Right ventricle myocardium superior (tissue), 1 donor: ENCODE results near the gene IL20. TPM values are rescaled to one million over a fixed set of nuclear protein-coding genes. Genes with fewer than 3 reads are reported as not detected.

ENCODE experiments used
- ATAC-seq: fragments of 200-7000 bp; cut with Tn5 transposase; one replicate; pipeline ENCODE4 v1.9.1; 2020; ENCODE audit warnings: mild to moderate bottlenecking; ENCODE audit not compliant: poor library complexity
- DNase-seq: peaks from one replicate; pipeline ENCODE4 v3.0.0-alpha.2; 2020
- intact Hi-C: fragments of 100-400 bp; cut with DNase I; formaldehyde crosslinking; loops from one replicate; pipeline ENCODE4 v1.11.2; 2022
- total RNA-seq: library from RNA; stranded (reverse); fragmentation: NEBNext Ultra II Directional; extraction: Animal tissue kit (Norgen Biotek cat#: 25700); gene quantifications from one replicate; pipeline ENCODE4 v1.2.1, GENCODE V29; 2021
- donor health status: DM: no; HTN: yes; CAD: no; lungs with severe emphysema.

IL20 gene
- total RNA-seq, 1 donor from 2014 or later = not detected

DNA sequence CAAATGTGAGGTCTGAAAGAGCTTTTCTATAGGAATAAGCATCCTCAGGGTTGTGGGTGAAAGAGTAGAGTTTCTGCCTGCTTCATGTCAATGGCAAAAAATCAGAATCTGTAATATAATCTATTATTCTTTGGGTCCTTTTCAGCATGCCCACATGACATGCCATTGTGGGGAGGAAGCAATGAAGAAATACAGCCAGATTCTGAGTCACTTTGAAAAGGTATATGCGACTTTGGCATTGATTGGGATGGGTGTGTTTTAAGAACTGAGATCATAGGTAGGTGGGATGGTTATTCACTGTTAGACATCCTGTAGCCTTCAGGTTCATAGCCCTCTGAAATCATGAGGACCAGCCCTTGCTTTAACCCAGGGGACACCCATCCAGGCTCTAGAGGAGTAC is 1.8 kb downstream of the IL20 start:
- no peak for DNase-seq
- intact Hi-C loops = loop anchor here (5.0 kb wide), 1 partner anchor 45 kb away; no protein-coding TSS in a partner anchor
- no peak for ATAC-seq

DNA sequence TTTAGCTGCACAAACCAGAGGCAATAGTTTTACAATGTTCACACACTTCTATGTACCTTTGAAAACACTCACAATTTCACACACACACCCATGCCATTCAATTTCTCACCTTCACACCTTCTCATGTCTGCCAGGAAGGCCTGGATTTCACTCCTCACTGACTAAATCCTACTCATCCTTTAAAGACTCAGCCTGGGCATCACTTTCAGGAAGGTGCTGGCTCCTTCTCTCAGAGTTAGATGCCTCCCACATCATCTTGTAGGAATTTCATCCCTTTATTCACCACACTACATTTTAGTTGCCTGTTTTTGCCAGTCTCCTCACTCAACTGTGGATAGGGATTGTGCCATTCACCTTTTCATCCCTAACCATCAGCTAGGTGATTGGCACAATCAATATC is 2.3 kb downstream of the IL20 start:
- ATAC-seq (no peak), DNase-seq (no peak)
- intact Hi-C loops = loop anchor here (5.0 kb wide), 1 partner anchor 45 kb away; no protein-coding TSS in a partner anchor

DNA sequence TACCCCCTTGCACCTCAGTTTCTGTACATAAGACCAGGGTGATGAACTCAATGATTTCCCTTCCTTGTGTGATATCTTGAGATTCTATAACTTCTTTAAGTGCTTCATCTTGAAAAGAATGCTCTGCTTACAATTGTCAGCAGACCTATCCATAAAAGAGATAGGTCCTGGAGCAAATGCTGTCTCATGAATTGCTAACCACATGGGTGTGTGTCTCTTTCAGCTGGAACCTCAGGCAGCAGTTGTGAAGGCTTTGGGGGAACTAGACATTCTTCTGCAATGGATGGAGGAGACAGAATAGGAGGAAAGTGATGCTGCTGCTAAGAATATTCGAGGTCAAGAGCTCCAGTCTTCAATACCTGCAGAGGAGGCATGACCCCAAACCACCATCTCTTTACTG is 2.8 kb downstream of the IL20 start:
- ATAC-seq (no peak), DNase-seq (no peak)
- intact Hi-C loops = loop anchor here (5.0 kb wide), 1 partner anchor 44 kb away; no protein-coding TSS in a partner anchor

DNA sequence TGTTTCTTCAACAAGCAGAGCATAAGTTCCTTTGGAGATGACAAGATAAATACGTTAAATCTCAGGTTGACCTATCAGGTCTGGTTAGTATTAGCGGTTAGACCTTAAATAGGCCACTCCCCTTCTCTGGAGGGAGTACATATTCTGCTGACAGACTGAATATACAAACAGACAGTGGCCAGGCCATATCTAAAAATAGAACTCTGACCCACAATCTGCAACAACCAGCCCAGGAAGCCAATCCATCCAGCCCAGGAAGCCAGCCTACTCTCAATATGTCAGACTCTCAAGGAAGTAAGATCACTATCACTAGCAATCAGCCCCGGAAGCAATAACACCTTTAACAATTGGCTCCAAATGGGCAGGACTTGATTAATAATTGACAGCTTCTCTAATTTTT is 6.7 kb downstream of the IL20 start:
- peak; percentile 87 for ATAC-seq

DNA sequence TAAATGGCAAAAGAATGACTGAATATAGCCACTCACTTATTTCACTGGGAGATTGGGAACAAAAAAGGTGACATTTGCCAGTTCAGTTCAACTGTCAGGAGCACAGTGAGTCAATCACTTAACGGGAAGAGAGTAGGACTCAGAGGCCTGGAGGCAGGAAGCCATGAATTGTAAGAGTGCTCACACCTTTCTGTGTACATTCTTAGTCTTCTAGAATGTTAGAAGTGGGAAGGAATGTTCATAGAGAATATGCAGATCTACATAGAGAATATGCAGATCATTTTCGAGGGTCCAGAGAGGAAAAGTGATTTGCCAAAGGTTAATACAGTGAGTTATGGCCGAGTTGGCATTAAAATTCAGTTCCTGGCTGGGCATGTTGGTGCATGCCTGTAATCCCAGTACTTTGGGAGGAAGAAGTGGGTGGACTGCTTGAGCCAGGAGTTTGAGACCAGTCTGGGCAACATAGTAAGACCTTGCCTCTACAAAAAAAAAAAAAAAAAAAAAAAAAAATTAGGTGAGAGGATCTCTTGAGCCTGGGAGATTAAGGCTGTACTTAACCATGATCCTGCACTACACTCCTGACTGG is 8.3 kb downstream of the IL20 start:
- DNase-seq = no peak
- intact Hi-C loops = no loop called here
- no peak for ATAC-seq

More for the DNA sequence above, 6.7 kb downstream of the IL20 start:
- intact Hi-C loops = no loop called here
- DNase-seq = no peak

DNA sequence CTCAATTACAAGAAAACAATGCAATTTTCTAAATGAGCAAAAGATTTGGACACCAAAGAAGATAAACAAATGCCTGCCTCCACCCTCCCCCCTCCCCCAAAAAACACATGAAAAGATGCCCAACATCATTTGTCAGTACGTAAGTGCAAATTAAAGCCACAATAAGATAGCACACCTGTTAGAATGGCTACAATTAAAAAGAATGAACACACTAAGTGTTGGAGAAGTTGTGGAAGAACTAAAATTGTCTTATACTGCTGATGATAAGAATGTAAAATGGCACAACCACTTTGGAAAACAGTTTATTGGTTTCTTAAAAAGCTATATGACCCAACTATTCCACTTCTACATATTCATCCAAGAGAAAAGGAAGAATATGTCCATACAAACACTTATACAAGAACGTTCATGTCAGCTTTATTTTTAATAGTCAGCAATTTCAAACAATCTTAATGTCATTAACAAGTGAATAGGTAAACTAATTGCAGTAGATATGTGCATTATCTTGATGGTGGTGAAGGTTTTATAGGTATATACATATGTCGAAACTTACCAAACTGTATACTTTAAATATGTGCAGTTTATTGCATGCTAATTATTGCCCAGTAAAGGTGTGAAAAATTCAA is 10.4 kb downstream of the IL20 start:
- intact Hi-C loops = no loop called here
- ATAC-seq (no peak), DNase-seq (no peak)

DNA sequence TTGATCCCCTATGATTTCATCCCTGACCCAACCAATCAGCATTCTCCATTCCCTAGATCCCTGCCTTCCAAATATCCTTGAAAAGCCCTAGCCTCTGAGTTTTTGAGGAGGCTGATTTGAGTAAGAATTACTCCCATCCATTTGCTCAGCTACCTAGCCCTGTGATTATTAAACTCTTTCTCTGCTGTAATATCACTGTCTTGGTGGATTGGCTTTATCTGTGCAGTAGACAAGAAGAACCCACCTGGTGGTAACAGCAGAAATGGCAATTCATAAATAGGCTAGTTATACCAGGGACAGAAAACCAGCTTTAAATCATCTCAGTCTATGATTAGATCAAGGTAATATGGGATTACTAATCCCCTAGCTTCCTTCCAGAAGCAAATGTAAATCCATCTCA is 13.0 kb downstream of the IL20 start:
- DNase-seq (no peak), ATAC-seq (no peak)
- intact Hi-C loops = no loop called here

DNA sequence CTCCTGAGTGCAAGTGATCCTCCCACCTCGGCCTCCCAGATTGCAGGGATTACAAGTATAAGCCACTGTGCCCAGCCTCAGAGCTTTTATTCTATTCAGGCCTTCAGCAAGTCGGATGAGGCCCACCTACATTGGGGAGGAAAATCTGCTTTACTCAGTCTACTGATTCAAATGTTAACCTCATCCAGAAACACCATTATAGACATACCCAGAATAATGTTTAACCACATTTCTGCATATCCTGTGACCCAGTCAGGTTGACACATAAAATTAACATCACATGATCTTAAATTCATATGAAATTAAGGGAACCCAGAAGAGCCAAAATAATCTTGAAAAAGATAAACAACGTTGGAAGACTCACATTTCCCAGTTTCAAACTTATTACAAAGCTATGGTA is 14.9 kb downstream of the IL20 start:
- intact Hi-C loops = no loop called here
- DNase-seq = no peak
- no peak for ATAC-seq

DNA sequence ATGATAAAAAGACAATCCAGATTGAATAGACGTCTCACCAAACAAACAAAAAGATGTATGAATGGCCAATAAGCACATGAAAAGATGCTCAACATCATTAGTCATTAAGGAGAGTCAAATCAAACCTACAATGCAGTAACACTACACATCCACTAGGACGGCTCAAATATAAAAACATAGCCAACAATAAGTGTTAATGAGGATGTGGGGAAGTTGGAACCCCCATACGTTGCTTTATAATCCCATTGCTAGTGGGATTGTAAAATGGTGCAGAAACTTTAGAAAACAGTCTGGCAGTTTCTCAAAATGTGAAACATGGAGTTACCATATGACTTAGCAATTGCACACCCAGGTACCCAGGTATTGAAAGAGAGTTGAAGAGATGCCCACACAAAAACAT is 17.1 kb downstream of the IL20 start:
- no peak for ATAC-seq
- intact Hi-C loops = no loop called here
- DNase-seq = no peak

DNA sequence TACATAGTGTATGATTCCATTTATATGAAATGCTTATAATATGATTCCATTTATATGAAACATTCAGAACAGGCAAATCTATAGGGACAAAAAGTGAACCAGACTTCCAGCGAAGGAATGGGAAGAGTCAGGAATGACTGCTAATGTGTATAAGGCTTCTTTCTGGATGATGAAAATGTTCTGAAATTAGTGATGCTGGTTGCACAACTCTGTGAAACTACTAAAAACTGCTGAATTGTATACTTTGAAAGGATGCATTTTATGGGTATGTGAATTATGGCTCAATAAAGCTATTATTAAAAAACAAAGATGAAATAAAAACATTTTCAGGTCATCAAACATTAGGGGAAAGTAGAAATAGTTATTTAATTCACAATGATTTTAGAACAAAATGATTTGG is 17.7 kb downstream of the IL20 start:
- intact Hi-C loops = no loop called here
- DNase-seq (no peak), ATAC-seq (no peak)

DNA sequence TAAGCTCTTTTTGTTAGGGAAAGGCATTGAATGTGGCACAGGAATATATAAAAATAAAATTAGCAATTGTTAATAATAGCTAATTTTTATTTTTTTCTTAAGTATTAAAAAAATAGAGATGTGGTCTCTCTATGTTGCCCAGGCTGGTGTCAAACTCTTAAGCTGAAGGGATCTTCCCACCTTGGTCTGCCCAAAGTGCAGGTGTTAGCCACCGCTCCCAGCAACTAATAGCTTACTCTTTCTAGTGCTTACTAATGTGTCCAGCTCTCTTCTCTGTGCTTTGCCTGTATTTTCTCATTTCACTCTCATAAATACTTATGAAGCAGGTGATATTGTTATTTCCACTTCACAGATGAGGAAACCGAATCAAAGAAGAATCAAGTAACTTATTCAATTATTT is 18.5 kb downstream of the IL20 start:
- DNase-seq (no peak), ATAC-seq (no peak)
- intact Hi-C loops = no loop called here

DNA sequence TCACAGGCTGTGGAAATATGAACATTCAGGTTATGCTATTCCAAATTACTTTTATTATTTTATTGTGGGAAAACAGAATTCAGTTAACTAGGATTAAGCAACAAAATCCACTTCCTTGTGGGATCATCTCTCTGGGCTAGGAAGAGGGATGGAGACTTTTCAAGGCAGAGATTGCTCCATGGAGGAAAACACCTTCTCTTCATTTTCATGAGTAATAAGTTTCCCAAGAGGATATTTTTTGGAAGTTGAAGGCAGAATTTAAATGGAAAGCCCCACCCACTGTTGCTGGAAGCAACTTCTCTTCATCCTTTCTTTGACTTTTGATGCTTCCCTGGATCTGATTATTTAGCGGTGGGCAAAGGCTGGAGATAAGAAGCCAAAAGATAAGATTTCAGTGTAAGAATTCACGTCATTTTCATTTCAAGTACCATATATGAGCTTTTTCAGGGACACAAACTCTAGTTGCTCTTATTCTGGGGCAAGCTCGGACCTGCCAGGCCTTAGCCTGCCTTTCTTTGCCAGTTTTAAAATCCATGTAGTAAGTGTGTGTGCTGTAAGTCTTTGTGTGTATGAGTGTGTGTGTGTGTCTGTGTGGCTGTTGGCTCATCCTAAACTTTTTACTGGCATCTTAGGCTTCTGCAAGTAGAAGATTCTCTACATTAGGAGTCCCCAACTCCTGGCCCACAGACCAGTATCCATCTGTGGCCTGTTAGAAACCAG is 20.1 kb downstream of the IL20 start:
- intact Hi-C loops = no loop called here
- DNase-seq = no peak
- no peak for ATAC-seq

DNA sequence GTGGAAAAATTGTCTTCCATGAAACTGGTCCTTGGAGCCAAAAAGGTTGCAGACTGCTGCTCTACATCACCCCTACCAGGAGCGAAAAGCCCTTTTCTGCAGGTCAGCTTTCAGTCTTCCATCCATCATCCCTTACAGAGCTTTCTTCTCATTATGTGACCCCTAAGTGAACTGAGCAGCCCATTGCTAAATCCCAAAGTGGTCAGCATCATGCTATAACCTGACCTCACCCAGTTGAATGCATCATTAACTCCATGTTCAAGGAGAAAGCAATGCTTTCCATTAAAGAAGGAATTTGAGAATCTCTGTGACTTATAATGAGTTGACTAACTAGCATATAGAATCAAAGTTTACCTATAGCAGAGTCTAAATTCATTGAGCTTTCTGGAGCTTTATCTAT is 21.4 kb downstream of the IL20 start:
- ATAC-seq (no peak), DNase-seq (no peak)
- intact Hi-C loops = no loop called here

DNA sequence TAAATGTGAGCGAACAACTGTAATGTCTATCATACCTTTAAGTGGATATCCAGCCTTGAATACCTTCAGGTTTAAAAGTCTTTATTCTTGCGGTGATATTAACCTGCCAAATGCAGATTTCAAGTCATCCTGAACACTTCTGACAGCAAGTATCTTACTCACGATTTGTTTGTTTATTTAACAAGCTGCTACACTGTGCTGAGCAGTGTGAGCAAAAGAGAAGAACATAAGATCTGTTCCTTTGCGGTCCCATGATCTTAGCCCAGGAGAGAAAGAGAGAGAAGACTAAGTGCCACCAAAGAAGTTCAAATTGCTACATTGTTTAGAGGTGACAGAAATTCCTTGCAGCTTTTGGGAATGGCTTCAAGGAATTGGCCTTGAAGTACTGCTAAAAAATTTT is 22.3 kb downstream of the IL20 start:
- intact Hi-C loops = no loop called here
- ATAC-seq (no peak), DNase-seq (no peak)

DNA sequence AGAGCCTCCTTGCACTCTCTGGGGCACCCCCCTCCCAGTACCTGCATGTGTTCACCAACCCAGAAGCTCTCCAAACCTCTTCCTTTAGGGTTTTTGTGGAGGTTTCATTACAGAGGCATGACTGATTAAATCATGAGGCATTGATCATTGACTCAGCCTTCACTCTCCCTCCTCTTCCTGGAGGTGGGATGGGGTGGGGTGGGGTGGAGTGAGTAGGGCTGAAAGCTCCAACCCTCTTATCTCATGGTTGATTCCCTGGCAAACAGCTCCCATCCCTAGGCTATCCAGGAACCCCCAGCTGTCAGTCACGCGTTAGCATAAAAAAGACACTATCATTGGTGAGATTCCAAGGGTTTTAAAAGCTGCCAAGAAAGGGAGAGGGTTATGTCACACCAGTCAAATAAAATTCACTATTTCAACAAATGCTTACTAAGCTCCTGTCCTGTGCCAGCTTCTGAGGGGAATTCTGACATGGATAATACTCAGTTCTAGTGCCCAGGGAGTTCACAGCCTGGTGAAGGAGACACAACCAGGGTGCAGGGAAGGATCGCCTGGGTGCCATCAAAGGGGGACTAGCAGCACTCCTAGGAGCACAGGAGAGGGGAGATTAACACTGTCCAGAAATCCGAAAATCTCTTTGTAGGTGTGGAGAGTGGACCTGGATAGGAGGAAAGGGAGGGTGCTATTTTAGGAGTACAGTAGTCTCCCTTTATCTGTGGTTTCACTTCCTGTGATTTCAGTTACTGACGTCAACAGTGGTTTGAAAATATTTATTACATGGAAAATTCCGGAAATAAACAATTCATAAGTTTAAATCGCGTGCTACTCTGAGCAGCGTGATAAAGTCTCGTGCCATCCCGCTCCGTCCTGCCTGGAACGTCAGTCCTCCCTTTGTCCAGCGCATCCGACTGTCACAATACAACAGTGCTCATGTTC is 25.0 kb downstream of the IL20 start:
- peak; percentile 12 for ATAC-seq
- intact Hi-C loops = no loop called here
- DNase-seq = peak; percentile 41

DNA sequence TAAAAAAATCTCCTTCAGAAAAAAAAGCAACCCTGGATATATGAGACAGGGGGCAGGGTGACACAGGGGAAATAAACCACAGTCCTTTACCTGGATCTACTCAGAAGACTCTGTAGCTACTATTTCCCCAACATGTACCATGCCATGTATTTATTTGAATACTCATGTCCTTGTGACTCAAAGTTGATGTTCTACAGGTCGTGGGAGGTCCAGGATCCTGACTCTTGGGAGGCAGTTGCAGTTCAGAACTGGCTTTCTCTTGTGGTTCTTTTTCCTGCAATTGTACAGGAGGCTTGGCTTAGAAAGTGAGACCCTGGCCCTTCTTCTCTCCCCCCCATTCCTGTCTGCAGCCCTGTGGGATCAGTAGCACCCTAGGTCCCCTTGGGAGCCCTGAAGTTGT is 26.0 kb downstream of the IL20 start:
- intact Hi-C loops = no loop called here
- ATAC-seq = no peak
- no peak for DNase-seq

DNA sequence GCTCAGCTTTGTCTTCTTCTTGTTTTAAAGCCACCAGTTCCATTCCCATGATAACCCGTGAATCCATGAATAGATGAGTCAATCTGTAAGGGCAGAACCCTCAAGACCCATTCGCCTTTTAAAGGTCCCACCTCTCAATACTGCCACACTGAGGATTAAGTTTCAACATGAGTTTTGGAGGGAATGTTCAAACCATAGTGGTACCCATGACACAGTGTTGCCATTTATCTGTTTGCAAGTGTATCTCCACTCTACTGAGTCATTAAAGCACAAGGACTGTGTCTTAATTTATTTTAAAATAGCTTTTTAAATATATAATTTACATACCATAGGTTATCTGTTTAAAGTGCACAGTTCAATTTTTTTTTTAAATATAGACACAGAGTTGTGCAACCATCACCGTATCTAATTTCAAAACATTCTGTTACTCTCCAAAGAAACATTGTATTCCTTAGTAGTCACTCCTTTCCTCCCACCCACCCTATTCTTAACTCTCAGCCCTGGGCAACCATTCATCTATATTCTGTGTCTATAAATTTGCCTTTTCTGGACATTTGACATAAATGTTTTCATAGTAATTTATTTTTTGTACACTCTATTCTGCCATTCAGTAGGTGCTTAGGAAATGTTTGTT is 27.0 kb downstream of the IL20 start:
- DNase-seq (no peak), ATAC-seq (no peak)
- intact Hi-C loops = no loop called here

DNA sequence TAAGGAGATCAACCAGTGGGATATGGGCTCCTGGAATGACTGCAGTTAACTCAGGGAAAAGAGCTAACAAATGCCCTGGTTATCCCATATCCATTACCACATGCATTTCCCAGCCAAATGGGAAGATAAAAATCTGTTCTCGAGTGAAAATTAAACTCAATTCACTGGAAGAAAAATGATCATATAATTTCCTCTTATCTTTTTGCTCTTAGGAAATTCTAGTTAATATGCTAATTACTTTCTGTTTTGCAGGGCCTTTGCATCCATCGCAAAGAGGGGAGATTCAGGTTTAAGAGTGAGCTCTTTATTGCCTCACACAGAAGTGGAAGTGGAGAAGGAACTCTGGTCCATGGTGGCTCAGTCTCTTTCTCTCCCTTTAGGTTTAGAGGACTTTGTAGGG is 28.0 kb downstream of the IL20 start:
- ATAC-seq (no peak), DNase-seq (no peak)
- intact Hi-C loops = no loop called here

DNA sequence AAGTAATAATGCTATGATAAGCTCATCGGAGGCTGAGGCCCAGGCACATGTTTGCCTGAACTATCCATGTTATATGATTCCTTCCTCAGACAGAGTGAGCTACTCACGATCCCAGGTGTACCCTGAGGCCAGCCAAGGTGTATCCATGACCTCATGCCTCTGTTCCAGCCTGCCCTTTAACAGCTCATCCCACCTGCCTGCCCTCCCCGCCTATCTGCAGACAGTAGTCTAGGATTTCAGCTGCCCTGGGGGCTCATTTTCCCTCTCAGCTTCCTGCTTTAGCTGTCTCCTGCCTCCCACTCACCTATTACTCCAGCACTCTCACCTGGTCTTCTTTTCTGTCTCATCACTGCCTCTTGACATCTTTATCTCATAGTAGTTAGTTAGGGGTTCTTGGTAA is 29.9 kb downstream of the IL20 start:
- intact Hi-C loops = no loop called here
- ATAC-seq (no peak), DNase-seq (no peak)
